DND-41 (cell line): ENCODE measurements around the gene CLSTN2.

Source experiments
- CTCF ChIP-seq: IDR thresholded peaks from 2 replicates; pipeline ENCODE4 v1.5.1; 2012; ENCODE audit warnings: borderline replicate concordance, low read length, moderate library complexity, mild to moderate bottlenecking; ENCODE audit not compliant: poor library complexity, severe bottlenecking; ENCODE audit errors: extremely low read depth
- EZH2 ChIP-seq: IDR thresholded peaks from 3 replicates; pipeline ENCODE4 v1.6.1; 2012; ENCODE audit warnings: borderline replicate concordance, low read depth, mild to moderate bottlenecking, moderate library complexity, low read length, inconsistent platforms; ENCODE audit not compliant: severe bottlenecking

GRCh38 chr3:139988472-139989156 lies 53.6 kb downstream of the CLSTN2 start:
- no peak for TF ChIP-seq CTCF
- no peak for TF ChIP-seq EZH2
